Non-pigmented ciliary epithelial cell (primary cell): ENCODE measurements around the gene NT5C.
"Not testable (repeated sequence)": the region's sequence is repeated elsewhere in the genome, so short reads cannot be mapped to it uniquely, and the experiment has no call there.

Experiments
- DNase-seq: peaks from one replicate; pipeline ENCODE4 v3.0.0-alpha.2; 2010; ENCODE audit warnings: low read depth

Gene NT5C

DNA sequence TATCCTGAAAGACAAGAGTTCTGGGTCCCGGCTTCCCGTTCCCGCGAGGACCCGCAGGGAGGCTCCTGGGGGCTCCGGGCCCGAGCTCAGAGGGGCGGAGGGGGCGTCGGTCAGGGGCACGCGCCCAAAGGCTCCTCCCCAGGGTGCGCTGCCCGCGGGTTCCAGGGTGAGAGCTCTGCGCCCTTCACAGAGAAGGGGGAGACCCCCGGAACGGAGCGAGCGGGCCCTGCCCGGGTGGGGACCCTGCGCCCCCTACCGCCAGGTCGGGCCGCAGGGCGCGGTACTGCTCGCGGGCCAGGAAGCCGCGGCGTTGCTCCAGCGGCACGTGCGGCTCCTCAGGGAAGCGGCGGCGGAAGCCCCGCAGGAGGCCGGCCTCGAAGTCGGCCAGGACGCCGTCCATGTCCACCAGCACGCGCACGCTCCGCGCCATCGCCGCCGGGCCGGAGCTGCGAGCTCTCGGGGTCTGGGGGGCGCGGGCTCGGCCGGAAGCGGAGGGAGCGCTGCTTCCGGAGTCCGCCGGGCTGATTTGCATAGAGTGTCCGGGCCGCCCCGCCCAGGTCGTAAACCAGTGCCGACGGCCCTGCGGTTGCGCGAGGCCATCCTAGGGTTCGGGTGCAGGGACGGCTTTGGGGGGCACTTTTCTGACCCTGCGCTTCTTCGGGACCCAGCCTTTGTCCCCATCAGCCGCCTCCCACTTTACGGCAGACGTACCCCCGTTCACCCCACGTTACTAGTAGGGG lies at the start of gene NT5C:
Gene NT5C (minus strand): TSS at position 465 of the 740 bp plus-strand sequence. CDS start 35 bp downstream, at position 430.
- DNase-seq, result no peak

GRCh38 chr17:75181110-75181509 lies 49.6 kb upstream of the NT5C start:
- DNase-seq, result no peak

DNA sequence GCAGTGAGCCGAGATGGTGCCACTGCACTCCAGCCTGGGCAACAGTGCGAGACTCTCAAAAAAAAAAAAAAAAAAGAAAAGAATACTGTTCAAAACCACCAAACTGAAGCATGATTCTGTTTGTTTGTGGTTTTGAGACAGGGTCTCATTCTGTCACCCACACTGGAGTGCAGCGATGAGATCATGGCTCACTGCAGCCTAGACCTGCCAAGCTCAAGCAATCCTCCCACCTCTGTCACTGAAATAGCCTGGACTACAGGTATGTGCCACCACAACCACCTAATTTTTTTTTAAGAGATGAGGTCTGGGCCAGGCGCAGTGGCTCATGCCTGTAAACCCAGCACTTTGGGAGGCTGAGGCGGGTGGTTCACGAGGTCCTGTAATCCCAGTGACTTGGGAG lies 46.9 kb upstream of the NT5C start:
- DNase-seq, result no peak

DNA sequence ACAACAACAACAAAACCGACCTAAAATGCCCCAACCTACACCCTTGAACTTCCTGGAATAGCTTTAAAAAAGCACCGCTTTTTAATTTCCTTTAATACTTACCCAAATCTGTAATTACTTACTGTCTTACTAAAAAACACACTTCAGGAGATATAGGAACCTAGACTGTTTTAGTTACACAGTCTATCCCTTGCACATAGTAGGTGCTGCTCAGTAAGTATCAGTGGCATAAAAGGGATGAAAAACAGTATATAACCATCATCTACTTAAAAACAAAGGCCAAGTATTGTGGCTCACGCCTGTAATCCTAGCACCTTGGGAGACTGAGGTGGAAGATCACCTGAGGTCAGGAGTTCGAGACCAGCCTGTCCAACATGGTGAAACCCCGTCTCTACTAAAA lies 45.1 kb upstream of the NT5C start:
- no peak for DNase-seq

GRCh38 chr17:75174996-75175395 lies 43.5 kb upstream of the NT5C start:
- DNase-seq, result no peak

DNA sequence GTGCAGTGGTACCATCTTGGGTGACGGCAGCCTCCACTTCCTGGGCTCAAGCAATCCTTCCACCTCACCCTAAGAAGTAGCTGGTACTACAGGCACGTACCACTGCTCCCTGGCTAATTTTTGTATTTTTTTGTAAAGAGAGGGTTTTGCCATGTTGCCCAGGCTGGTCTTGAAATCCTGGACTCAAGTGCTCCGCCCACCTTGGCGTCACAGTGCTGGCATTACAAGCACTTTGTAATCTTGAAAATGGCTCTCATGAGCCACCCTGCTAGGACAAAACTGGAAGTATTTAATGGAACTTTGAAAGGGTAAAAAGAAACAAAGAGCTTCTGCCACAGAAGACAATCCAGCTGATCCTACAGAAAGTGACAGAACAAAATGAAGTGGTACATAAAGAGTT lies 42.0 kb upstream of the NT5C start:
- no peak for DNase-seq

GRCh38 chr17:75168998-75169397 lies 37.5 kb upstream of the NT5C start:
- no peak for DNase-seq

DNA sequence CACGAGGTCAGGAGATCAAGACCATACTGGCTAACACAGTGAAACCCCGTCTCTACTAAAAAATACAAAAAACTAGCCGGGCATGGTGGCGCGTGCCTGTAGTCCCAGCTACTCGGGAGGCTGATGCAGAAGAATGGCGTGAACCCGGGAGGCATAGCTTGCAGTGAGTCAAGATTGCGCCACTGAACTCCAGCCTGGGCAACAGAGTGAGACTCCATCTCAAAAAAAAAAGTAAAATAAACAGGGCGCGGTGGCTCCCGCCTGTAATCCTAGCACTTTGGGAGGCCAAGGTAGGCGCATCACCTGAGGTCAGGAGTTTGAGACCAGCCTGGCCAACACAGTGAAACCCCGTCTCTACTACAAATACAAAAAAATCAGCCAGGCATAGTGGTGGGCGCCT lies 33.1 kb upstream of the NT5C start:
- not testable (repeated sequence) for DNase-seq

GRCh38 chr17:75163074-75163473 lies 31.5 kb upstream of the NT5C start:
- no peak for DNase-seq

GRCh38 chr17:75160211-75160610 lies 28.7 kb upstream of the NT5C start:
- no peak for DNase-seq

- peak; percentile 65 for DNase-seq
These were observed 27.9 kb upstream of the NT5C start for GRCh38 chr17:75159196-75160031.

DNA sequence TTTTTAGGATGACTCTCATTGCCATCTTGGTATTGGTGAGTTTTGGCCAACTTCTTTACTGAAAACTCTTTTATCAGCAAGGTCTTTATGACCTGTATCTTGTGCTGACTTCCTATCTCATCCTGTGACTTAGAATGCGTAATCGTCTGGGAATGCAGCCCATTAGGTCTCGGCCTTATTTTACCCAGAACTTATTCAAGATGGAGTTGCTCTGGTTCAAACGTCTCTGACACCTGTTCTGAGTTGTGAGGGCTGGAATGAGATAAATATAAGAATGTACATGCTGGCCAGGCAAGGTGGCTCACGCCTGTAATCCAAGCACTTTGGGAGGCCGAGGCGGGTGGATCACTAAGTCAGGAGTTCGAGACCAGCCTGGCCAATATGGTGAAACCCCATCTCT lies 26.9 kb upstream of the NT5C start:
- DNase-seq, result not testable (repeated sequence)

DNA sequence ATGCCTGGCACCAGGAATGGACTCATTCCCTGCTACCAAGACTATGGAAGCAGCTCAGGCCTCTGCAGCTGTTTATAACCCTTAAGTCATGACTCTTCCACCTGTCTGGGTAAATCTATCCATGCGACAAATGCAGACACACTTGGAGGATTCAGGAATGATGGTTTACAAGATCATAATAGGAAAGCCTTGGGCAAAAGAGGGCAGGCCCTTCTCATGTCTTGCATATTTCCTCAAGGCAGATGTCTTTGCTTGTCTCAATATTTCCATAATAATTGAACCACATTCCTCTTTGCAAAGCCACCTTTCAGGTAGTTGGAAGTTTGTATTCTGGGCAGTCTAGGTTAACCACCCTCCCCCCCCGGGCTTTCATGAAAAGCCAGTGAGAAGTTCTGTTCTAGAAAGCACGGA lies 23.7 kb upstream of the NT5C start:
- no peak for DNase-seq

- DNase-seq, result peak; percentile 87
These were observed 22.9 kb upstream of the NT5C start, which contains the start of gene JPT1 for GRCh38 chr17:75154195-75155106. JPT1 (minus strand) TSS chr17:75154512; CDS start chr17:75154397, 115 bp downstream.

- no peak for DNase-seq
These were observed 22.2 kb upstream of the NT5C start for GRCh38 chr17:75153780-75154194.

DNA sequence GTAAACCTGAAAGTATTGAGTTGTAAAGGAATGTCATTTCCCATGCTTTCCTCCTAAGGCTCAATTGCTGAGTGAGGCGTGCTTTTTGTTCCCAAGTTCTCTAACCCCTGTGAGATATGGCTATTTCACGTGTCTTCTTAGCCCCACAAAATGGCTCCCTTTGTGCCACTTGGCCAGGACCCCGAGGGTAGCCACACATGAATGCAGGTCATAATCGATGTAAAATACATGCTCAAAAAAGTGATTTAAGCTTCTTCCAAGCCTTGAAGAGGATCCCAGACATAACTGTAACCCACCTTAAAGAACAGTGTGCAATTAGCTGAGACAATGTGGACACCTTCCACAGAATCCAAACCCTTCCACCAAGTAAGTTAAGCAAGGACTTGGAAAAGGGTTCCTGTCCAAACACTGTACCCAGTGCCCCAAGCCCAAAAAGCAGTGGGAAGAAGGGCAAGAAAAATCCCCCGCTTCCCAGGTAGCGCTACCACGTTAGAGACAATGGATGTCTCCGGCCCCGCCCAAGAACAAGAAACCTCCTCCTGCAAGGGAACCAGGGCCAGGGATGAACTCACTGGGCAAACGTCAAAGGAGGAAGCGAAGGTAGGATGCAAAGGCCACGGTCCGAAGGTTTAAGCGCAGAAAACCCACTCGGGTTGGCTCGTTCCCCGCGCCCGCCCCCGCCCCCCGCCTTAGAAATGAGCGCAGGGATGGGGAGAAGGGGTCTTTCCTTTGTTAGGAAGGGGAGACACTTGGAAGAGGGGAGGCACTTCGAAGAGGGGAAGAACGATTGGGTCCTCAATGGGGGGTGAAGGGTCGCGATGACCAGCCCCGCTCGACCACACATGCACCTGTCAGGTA lies 21.6 kb upstream of the NT5C start:
- no peak for DNase-seq

DNA sequence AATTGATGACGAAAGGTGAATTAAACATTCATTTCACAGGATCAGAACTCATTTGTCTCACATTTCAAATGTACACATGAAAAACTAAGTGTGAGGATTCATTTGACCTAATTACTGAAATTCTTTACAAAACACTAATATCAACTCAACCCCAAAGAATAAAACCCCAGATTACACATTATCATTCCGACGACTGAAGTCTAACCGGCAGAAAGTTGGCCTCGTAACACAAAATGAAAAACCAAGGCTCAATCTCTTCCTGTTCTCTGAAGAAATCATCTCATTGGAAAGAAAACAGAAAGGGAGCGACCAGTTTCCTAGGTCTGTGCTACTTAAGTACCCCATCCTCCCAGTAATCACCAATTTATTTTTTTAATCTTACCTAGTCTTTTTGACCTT lies 21.0 kb upstream of the NT5C start:
- DNase-seq, result no peak

DNA sequence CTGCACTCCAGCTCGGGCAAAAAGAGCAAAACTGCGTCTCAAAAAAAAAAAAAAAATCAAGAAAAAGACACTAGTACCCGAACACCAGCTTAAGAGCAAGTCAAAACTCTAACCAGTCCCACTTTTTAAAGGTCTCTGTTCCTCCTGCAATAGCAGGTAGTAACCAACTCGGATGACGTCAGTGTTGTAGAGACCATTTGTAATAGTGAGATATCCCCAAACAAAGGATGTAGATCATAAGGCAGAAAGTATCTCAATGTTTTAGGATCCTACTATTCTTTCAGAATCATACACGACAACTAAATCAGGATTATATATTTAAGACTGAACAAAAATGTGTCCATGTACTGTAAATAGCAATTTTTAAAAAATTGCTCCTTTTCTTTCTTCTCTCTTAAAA lies 20.4 kb upstream of the NT5C start:
- DNase-seq, result no peak

DNA sequence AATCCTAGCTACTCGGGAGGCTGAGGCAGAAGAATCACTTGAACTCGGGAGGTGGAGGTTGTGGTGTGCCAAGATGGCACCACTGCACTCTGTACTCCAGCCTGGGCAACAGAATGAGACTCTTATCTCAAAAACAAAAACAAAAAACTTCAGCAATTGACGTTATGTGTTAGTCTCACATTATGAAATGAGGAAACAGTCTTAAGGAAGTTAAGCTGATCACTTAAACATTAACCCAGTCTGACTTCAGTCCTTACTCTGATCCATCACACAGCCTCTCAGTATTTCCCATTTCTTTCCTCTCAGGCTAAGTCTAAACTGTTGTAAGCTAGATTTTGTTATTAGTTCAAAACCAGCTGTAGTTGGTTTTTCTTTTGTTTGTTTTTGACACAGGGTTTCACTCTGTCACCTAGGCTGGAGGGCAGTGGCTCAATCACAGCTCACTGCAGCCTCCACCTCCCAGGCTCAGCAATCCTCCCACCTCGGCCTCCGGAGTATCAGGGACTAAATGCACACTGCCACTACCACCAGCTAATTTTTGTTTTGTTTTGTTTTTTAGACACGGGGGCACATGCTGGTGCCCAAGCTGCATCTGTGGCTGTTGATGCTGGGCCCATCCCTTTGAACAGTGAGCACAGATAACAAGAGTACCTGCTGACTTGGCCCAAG lies 16.5 kb upstream of the NT5C start:
- DNase-seq, result no peak

- DNase-seq, result no peak
These were observed 15.1 kb upstream of the NT5C start for GRCh38 chr17:75146592-75146991.
